ENCODE data around the gene IQCM.

DNA sequence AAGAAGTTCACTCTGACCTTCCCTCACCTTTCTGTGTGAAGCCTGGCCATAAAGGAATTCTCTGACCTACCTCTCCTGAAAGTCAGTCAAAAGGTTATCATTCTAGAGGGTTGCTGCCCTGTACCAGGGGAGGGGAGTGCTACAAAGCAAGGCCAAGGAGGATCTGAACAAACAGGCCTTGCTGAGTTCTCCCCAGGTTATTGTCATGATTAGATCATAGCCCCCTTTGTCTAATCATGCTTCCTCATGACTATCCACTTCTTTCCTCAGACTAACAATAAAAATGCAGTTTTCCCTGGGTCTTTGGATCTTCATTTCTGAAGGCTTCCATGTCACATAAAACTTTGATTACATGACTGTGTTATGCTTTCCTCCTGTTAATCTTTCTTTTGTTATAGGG lies 472.0 kb downstream of the IQCM start:
- TF ChIP-seq CTCF (IDR thresholded peaks at IDR 0.05) (no peak), REST (IDR thresholded peaks at IDR 0.05; ENCODE audit: insufficient read depth in 1 of 2, low read depth in 2 of 2, low read length in 1 of 2) (no peak), POLR2AphosphoS5 (IDR thresholded peaks at IDR 0.05; ENCODE audit: low read depth, low read length) (no peak), SIN3A (IDR thresholded peaks at IDR 0.05; ENCODE audit: borderline replicate concordance, insufficient read depth, low read depth, low read length) (no peak)
